ENCODE measurements around the gene C19orf38. TPM values are rescaled to one million over a fixed set of nuclear protein-coding genes. Genes with fewer than 3 reads are reported as not detected.
A peak's percentile ranks its signal among the peaks of the same experiment; 100 is the strongest.
"Not testable (repeated sequence)": the region's sequence is repeated elsewhere in the genome, so short reads cannot be mapped to it uniquely, and the experiment has no call there.

C19orf38 gene
- total RNA-seq, 4 donors from 2014 or later = 0.42 to 0.91 TPM; not detected in 2

DNA sequence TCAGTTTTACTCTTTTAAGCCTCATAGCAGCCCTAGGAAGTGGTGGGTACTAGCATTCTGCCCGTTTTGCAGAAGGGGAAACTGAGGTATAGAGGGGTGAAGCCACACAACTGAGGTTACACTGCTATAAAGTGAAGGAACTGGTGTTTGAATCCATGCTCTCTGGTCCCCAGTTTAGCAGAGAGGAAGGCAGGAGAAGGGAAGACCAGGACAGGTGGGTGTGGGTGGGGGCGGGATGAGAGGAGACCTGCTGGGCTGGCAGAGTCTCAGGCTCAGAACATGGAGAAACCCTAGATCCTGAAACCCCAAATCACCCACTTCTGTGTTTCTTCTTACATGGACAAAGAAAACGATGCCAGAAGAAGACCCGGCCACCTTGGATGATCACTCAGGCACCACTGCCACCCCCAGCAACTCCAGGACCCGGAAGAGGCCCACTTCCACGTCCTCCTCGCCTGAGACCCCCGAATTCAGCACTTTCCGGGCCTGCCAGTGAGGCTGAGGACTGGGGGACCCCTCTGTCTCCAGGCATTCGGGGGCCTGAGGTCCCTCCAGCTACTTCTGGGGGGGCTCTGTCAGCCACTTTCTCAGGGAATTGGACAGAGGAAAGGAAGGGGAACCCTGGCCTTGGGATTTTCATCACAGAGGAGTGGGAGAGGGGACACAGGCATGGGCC lies 20.8 kb downstream of the C19orf38 start:
- DNase-seq (ENCODE audit: low spot score in 2 of 2) = no peak
- no peak overlapping the region for H3K4me3 ChIP-seq (ENCODE audit: low read depth, poor library complexity, severe bottlenecking)
- intact Hi-C loops (cut with DNase I; ENCODE audit: low total_unique reads) = no loop called here
- 90 to 91% methylated on average over 10 of the region's 10 CpGs for WGBS, 2 donors
- TF ChIP-seq, protein P1, sequence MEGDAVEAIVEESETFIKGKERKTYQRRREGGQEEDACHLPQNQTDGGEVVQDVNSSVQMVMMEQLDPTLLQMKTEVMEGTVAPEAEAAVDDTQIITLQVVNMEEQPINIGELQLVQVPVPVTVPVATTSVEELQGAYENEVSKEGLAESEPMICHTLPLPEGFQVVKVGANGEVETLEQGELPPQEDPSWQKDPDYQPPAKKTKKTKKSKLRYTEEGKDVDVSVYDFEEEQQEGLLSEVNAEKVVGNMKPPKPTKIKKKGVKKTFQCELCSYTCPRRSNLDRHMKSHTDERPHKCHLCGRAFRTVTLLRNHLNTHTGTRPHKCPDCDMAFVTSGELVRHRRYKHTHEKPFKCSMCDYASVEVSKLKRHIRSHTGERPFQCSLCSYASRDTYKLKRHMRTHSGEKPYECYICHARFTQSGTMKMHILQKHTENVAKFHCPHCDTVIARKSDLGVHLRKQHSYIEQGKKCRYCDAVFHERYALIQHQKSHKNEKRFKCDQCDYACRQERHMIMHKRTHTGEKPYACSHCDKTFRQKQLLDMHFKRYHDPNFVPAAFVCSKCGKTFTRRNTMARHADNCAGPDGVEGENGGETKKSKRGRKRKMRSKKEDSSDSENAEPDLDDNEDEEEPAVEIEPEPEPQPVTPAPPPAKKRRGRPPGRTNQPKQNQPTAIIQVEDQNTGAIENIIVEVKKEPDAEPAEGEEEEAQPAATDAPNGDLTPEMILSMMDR (IDR thresholded peaks at IDR 0.05) = no peak
- TF ChIP-seq POLR2A (IDR thresholded peaks at IDR 0.05) = no peak

DNA sequence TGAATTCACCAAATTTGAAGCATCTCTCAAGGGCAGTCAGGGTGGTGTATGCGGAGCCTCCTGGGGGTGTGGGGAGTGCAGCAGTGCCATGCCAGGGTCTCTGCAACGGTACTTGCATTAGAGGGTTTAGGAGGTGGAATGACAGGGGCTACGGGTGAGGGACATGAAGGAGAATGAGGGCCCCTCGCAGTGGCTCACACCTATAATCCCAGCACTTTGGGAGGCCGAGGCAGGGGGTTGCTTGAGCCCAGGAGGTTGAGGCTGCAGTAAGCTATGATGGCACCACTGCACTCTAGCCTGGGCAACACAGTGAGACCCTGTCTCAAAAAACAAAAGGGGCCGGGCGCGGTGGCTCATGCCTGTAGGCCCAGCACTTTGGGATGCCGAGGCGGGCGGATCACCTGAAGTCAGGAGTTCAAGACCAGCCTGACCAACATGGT lies 21.7 kb downstream of the C19orf38 start:
- DNase-seq (ENCODE audit: low spot score in 2 of 2) = peak in 1 of 2 donors; percentile 37
- 89 to 93% methylated on average over 11 of the region's 11 CpGs for WGBS, 2 donors
- H3K4me3 ChIP-seq (ENCODE audit: low read depth, poor library complexity, severe bottlenecking) = not testable (repeated sequence)
- intact Hi-C loops (cut with DNase I; ENCODE audit: low total_unique reads) = loop anchor here (10.0 kb wide), 1 partner anchor 55 kb away; the partner anchor contains the start of genes TIMM29 and YIPF2

DNA sequence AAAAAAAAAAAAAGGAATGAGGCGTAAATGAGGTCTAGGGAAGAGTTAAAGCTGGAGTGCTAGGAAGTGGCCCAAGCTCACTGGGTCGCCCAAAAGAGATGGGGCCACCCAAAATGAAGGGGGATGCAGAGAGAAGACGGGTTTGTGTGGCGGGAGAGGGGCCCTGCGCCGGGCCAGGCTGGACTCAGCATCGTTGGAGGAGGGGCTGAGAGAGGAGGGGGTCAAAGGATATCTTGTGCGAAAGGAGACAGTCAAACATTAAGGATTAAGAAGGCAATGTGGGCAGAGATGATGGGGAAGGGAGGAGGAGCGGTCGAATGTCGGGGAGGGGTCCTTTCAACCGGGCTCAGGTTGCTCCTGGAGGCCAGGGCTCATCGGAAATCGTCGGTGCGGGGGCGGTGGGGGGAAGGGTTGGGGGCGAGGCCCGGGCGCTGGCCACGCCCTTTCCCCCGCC lies 22.3 kb downstream of the C19orf38 start:
- 1% methylated on average over 15 to 20 of the region's 22 CpGs for whole genome bisulfite sequencing, 2 donors
- peak in 1 of 2 donors; percentile 90 for DNase-seq (ENCODE audit: low spot score in 2 of 2)
- TF ChIP-seq, protein P1 (IDR thresholded peaks at IDR 0.05) = no peak
- no peak for TF ChIP-seq POLR2A (IDR thresholded peaks at IDR 0.05)
- intact Hi-C loops (cut with DNase I; ENCODE audit: low total_unique reads) = loop anchor here (10.0 kb wide), 1 partner anchor 54 kb away; the partner anchor contains the start of genes TIMM29 and YIPF2
- peak overlapping the region; percentile 20 for H3K4me3 ChIP-seq (ENCODE audit: low read depth, poor library complexity, severe bottlenecking)

DNA sequence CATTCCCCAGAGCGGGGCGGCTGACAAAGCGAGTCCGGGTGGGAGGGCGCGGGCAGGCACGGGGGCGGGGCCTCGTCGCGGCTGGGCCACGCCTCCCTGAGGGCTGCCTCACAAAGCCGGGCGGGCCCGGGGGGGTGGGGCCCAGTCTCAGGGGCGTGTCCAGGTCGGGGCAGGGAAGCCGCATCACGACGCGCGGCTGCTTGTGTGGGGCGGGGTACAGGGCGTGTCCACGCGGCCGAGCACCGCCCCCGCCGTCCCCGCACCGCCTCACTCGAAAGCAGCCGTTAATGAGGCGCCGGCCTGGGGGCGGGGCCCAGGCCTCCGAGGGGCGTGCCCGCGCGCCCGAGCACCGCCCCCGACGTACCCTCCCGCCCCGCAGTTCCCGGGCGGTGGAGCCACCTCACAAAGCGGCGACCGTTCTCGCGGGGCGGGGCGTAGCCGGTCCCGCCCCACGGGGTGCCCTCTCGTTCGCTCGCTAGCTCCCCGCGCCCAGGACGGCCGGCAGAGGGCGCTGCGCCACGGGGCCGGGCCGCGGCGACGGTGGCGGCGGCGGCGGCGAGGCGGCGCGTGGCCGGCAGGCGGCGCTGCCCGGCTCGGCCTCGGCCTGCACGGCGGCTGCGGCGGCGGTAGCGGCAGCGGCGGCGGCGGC lies 22.9 kb downstream of the C19orf38 start, which contains the start of gene CARM1:
Gene CARM1 (plus strand): TSS at position 599 of the 649 bp plus-strand sequence. CDS start 150 bp downstream, outside the sequence.
- TF ChIP-seq, protein P1 (IDR thresholded peaks at IDR 0.05) = no peak
- no peak for TF ChIP-seq POLR2A (IDR thresholded peaks at IDR 0.05)
- intact Hi-C loops (cut with DNase I; ENCODE audit: low total_unique reads) = loop anchor here (10.0 kb wide), 1 partner anchor 54 kb away; the partner anchor contains the start of genes TIMM29 and YIPF2
- peak within 1 kb of the TSS; percentile 77 for H3K4me3 ChIP-seq (ENCODE audit: low read depth, poor library complexity, severe bottlenecking)
- DNase-seq (ENCODE audit: low spot score in 2 of 2) = peak; percentile 98 to 100
- WGBS, 2 donors = 0% methylated on average over 4 to 37 of the region's 99 CpGs

DNA sequence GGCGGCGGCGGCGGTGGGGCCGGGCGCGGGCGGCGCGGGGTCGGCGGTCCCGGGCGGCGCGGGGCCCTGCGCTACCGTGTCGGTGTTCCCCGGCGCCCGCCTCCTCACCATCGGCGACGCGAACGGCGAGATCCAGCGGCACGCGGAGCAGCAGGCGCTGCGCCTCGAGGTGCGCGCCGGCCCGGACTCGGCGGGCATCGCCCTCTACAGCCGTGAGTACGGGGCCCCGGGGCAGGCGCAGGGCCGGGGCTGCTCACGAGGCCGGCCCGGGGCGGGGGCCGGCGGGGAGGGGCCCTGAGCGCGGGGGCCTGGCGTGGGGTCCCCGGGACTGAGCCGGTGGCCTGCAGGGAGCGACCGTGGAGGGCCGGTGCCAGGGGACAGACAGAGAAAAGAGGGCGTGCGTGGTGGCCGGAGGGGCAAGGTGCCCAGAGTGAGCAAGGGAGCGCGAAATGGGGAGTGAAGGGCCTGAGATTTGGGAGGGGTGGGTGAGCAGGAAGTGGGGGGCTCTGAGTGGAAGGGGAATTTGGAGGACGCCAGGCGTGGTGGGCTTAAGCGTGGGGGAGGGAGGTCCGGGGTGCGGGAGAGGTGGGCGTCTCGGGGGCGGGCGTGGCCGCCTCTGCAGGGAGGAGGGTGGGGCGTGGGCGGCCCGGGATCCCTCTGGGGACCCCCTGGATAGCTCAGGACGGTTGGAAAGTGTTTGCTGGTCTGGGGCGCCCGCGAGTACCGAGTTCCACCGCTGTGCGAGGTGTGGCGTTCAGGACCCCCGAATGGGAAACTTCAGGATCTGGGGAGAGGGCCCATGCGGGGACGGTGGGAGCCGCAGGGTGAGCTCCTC lies 23.7 kb downstream of the C19orf38 start:
- TF ChIP-seq, protein P1 (IDR thresholded peaks at IDR 0.05) = no peak
- TF ChIP-seq POLR2A (IDR thresholded peaks at IDR 0.05) = no peak
- 2% methylated on average over 34 to 40 of the region's 90 CpGs for WGBS, 2 donors
- H3K4me3 ChIP-seq (ENCODE audit: low read depth, poor library complexity, severe bottlenecking) = peak overlapping the region; percentile 77
- intact Hi-C loops (cut with DNase I; ENCODE audit: low total_unique reads) = loop anchor here (10.0 kb wide), 1 partner anchor 53 kb away; the partner anchor contains the start of genes TIMM29 and YIPF2
- peak; percentile 53 to 91 for DNase-seq (ENCODE audit: low spot score in 2 of 2)

All from lower leg skin (tissue), 4 donors.